SW 1271 (cell line): Measurements from ENCODE around the gene CALML4.
"Not testable (repeated sequence)": the region's sequence is repeated elsewhere in the genome, so short reads cannot be mapped to it uniquely, and the experiment has no call there.

Source experiments
- DNase-seq, 2 experiments: peaks; one replicate each; lab custom pipeline; 2025; lab: John Stamatoyannopoulos, UW

Gene CALML4

DNA sequence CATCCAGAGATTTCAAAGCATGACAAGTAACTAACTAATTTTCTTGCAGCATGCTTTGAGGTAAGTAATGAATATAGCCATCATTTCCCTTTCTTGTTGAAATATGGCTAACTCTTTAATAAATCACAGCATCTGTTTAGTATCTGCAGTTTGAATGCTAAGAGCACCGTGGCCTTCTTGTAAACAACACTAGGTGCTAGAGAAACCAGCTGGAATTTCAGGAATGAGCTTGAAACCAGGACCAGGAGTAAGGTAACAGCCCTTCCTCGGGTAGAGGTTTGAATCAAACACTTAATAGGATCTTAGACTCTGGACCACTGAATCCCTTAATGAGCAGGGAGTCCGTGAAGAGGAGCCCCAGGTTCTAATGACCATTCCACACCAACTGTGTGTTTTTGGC is 13.6 kb downstream of the CALML4 start:
- DNase-seq: no peak

DNA sequence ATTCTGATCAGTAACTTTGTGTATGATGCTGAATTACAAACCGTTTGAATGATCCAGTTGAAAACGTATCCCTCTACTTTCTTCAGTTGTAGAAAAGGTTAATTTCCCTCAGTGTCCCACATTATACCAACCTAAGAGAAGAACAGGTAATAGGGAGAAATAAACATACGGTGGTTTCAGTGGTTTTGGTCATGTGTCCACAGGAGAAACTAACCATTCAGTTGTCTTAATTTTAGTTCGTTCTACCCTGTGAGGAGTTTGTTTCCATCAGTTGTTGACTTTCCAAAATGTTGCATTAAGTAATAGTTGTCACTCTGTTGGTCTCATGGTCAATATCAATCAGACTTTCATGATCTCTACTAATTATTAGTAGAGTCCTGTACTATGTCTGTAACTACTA is 15.1 kb downstream of the CALML4 start:
- DNase-seq: no peak

DNA sequence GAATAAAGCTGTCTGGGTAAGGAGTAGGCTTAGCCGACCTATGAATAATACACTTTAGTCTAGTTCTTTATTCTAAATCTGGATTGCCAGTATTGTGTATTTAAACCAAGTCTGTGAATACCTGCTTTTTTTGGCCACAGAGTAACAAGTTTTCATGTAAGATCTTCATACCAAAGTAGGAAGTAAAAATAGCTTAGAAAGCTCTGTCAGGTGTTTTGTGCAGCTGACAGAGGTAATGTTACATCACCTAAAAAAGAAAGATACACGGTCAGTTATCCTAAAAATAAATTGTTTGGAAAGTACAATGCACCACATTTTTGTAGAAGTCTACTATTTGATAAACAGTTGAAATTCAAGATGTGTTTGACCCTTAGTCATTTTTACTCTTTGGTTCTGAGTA is 16.5 kb downstream of the CALML4 start:
- no peak for DNase-seq

DNA sequence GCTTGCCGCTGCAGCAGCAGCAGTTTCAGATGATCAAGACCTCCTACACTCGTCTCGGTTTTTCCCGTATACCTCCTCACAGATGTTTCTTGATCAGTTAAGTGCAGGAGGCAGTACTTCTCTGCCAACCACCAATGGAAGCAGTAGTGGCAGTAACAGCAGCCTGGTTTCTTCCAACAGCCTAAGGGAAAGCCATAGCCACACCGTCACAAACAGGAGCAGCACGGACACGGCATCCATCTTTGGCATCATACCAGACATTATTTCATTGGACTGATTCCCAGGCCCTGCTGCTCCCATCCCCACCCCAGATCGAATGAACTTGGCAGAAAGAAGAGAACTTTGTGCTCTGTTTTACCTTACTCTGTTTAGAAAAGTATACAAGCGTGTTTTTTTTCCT is 17.6 kb downstream of the CALML4 start:
- no peak for DNase-seq

DNA sequence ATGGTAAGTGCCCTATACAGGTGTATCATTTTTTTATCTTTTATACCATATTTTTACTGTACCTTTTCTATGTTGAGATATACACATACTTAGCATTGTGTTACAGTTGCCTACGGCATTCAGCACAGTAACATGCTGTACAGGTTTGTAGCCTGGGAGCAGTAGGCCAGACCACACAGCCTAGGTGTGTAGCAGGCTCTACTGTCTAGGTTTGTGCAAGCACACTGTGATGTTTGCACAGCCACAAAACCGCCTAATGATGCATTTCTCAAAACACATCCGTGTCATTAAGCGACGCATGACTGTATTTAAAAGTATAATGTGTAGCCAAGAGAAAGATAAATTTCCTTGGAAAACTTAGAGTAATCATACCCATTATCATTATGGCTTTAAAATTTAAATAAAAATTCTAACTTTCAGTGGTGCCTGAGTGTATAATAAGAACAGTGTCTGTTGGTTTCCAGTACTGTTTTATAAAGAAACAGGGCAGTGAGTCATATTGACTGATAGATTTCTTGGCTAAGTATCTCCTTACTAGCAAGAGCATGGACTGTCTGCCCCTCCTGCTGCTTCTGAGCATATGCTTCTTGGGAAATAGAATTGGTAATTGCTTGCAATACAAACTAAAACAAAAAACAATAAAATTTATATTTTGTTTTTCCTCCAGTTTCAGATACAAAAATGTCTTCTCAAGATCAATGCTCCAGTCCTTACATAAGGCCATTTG is 18.3 kb downstream of the CALML4 start:
- no peak for DNase-seq

DNA sequence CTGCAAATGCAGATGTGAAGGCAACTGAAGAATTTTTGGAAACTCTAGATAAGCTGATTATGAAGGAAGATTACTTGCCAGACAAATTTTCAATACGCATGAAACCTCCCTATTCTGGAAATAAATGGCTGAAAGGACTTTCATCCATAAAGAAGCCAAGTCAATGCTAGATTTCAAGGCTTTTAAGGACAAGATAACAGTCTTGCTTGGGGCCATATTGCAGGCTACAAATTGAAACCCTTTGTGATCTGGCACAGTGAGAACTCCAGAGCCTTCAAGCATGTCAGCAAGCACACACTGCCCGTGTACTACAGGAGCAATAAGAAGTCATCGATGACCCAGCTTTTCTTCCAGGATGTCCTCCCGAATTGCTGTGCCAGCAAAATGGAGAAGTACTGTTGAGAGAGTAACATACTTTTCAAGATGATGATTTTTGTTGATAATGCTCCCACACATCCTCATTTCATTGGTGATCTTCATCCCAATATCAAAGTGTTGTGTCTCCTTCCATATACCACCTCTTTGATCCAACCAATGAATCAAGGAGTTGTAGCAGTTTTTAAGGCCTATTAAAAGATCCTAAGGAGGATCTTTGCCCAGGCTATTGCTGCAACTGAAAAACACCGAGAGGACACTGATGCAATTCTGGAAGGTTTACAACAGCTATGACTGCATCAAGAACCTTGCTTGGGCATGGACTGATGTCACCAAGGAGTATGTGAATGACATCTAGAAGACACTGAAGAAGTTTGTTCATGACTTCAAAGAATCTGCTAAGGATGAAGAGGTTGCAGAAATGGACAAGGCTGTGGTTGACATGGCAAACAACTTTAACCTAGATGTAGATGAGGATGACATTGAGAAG is 20.3 kb downstream of the CALML4 start:
- DNase-seq: no peak

DNA sequence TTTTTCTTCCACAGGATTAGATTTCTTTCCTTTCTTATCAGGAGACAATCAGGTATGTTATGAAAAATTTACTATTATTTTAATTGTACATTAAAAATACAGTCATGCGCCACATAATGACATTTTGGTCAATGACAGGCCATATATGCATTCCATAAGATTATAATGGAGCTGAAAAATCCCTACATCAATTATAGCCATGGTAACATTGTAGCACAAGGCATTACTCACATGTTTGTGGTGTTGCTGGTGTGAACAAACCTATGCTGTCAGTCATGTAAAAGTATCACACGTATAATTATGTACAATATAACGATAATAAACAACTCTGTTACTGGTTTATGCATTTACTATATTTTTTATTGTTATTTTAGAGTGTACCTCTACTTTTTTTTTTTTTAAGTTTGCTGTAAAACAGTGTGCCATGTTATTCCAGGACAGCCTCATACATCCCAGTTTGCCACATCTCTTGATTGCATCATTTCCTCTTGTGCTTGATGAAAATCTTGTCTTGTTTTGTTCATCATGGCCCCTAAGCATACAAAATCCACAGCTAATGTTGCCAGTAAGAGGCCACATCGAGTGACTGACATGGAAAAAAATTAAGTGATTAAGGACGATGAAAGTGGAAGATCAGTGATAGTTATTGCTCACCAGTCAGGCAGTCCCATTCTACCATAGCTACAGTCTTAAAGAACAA is 21.4 kb downstream of the CALML4 start:
- no peak for DNase-seq

DNA sequence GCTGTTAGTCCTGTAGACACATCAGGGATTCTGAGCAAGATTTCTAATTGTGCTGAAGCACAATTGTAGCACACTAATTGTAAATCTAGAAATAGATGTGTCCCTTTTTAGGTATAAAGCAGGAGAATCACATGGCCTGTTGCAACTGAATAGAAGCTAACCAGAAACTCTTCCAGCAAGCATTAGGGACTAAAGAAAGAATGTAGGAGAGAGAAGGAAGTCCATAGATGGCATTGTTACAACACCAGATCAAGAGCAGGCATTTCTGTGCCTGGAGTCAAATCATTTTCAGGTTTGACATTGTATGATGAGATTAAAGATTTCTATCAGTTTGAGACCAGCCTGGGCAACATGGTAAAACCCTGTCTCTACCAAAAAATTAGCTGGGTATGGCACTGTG is 27.4 kb downstream of the CALML4 start:
- no peak for DNase-seq

DNA sequence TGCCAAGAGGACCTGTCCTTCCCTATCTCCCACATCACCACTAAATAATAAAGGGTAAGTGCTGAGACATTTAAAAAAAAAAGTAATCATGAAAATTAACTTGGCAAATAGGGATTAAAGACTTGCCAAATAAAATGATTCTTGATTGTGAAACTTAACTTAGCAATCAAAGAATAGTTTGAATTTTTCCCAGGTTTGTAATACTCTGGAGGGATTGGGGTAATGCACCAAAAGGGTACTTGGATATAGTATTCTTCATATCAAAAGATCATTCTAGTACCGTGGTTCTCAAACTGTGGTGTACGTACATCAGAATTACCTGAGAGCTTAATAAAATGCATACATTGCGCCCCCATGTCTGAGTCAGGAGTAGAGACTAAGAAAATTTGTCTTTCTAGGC is 28.5 kb downstream of the CALML4 start:
- no peak for DNase-seq

DNA sequence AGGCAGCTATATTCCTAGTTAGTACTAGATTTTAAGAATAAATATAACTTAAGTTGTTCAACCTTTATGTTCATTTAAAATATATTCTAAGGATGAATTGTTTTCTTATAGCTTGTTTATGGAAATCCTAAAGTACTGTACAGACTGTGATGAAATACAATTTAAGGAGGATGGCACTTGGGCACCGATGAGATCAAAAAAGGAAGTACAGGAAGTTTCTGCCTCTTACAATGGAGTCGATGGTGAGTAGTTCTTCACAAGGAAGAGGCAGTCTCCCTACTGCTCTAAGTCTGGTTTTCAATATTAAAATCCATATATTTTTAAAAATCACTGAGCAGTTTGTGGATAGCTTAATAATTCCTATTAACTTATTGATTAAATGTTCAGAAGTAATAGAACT is 29.6 kb downstream of the CALML4 start:
- DNase-seq: no peak

DNA sequence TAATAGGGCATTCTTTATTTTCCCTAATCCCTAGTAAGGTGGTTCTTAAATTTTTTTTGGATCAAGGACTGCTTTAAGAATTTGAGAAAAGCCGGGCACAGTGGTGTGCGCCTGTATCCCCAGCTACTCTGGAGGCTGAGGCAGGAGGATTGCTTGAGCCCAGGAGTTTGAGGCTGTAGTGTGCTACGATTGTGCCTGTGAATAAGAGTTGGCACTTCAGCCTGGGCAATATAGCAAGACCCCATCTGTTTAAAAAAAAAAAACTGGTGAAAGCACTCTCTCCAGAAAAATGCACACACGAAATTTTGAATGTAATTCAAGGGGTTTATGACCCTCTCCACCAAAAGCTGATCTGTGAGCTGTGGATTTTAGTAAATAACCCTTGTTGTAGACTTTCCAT is 32.0 kb downstream of the CALML4 start:
- no peak for DNase-seq

DNA sequence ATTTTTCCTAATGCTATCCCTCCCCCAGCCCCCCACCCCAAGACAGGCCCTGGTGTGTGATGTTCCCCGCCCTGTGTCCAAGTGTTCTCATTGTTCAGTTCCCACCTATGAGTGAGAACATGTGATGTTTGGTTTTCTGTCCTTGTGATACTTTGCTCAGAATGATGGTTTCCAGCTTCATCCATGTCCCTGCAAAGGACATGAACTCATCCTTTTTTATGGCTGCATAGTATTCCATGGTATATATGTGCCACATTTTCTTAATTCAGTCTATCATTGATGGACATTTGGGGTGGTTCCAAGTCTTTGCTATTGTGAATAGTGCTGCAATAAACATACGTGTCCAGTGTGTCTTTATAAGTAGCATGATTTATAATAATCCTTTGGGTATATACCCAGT is 33.1 kb downstream of the CALML4 start:
- not testable (repeated sequence) for DNase-seq

DNA sequence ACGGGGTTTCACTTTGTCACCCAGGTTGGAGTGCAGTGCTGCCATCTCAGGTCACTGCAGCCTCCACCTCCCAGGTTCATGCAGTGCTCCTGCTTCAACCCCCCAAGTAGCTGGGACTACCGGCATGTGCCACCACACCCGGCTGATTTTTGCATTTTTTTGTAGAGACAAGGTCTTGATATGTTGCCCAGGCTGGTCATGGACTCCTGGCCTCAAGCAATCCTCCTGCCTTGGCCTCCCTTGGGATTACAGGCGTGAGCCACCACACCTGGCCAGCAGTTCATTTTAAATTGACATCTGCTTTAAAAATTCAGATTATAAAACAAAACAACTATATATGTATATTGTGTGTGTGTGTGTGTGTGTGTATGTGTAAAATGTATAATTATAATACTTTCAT is 38.3 kb downstream of the CALML4 start:
- no peak for DNase-seq

DNA sequence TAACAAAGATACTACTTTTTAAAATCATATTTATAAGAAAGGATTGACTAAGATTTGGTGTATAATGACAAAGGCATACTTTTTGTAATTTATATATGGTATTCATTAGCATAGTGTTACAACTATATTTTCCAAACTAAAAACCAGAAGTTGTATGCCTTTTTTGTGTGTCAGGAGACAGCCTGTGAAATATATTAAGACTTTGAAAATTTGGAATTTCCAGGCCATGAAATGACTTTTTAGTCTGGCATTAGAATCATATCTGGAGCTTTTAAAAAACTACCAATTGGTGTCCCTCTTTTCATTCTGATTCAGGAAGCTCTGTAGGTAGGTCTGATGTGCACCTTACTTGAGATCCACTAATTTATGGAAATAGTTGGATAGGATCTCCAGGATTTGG is 41.9 kb downstream of the CALML4 start:
- no peak for DNase-seq

DNA sequence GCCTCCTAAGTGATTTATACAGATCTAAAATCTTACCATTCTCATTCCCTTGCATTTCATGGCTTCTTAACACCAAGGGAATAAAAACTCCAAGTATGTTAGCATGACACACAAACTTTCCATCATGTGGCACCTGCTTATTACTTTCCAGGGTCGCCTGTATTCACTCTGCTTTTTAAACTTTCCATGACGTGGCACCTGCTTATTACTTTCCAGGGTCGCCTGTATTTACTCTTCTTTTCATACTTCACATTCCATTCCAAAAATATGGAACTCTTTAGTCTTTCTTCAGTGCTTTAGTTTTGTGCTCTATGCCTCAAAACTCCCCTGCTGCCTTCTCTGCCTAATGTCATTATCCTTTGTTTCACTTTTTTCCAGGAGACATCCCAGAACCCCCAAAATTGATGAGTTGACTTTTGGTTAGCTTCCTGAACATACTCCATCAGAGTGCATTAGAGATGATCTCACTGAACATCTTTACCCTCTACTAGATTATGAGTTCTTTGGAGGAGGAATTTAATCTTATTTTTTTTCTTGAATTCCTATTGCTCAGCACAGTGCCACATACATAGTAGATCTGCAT is 47.0 kb downstream of the CALML4 start:
- DNase-seq: no peak

DNA sequence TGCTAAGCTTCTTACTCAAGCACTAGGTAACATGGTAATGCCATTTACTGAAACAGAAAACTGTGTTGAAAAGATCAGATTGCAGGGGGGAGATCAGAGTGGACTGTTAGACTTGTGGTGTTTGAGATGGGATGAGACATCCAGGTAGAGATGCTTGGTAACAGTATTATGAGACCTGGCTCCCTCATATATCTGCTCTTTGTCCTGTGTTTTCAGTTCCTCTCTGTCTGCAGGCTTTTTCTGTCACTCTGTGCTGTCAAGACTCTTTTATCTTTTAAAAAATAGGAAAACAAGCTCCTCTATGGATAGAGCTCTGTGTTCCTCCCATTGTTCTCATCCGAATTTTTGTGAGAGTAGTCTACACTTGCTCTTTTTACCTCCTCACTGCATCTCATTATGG is 48.1 kb downstream of the CALML4 start:
- no peak for DNase-seq

DNA sequence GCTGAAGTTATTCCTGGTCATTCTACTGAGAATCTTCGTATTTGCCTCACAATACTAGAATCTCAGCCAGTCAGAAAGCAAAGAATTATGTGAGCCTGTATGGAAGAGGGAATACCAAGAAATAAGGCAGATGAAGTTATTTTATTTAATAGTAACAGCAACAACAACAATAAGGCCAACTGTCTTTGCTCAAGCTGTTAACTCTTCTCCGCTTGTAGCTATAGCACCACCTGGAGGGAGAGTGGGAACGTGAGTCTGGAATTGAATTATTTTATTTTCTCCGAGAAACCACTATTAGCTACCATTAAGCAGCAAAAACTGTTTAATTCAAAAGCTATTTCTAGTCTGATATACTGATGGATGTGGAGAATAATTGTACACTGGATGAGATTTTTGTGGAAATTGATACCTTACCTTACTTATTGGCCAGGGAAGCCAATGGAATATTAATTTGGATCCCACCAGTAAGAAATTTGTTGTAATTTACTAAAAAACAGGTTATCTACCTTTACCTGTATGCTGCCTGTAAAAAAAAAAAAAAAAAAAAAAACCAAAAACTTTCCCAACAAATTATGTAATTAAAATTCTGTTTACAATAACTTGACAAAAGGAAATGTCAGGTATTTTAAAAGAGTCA is 50.1 kb downstream of the CALML4 start:
- peak in 1 of 2 experiments; percentile 46 for DNase-seq

DNA sequence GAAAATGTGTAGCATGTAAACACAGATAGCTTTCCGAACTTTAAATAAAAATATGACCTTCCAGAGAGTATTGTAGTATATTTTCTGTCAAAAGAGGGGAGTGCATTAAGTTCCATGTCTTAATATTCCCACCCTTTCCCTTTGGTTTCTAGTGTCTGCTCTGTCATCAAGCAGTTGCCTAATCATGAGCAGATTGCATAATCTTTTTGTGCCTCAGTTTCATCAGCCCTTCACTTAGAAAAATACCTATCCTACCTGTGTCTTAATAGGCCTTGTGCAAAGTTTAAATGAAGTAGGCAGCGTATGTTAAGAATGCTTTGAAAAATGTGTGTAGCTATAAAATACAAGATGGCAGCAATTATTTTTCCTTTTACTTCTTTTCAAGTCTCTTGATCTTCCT is 52.8 kb downstream of the CALML4 start:
- DNase-seq: no peak

DNA sequence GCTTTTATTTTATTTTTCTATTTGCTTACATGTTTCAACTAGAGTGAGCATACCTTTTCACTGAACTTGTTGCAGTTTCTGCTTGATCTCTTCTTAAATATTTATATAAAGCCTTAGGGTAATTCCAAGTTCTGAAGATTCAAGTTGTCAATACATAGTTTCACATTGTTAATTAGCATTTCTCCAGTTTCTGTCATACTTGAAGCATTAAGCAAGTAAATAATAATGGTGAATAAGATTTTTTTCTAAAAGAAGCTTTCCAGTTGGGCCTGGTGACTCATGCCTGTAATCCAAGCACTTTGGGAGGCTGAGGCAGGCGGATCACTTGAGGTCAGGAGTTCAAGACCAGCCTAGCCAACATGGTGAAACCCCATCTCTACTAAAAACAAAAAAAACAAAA is 53.9 kb downstream of the CALML4 start:
- DNase-seq: no peak

DNA sequence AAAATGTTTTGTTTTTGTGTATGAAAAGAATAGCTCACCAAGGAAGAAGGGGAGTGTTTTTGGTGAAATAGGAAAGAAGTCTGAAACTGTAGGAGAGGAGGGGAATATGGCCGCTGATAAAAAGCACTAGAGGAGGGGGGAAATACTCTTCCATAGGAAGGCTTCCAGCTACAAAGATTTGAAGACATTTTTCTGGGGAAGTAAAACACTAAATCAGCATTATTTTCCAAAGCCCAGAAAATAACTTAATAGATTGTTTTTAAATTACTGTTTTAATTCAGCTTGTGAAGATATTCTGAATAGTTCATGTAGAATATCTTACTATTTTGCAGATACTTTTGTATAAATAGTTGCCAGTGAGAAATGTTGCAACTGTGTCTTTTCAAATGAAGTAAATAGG is 54.9 kb downstream of the CALML4 start:
- DNase-seq: no peak

DNA sequence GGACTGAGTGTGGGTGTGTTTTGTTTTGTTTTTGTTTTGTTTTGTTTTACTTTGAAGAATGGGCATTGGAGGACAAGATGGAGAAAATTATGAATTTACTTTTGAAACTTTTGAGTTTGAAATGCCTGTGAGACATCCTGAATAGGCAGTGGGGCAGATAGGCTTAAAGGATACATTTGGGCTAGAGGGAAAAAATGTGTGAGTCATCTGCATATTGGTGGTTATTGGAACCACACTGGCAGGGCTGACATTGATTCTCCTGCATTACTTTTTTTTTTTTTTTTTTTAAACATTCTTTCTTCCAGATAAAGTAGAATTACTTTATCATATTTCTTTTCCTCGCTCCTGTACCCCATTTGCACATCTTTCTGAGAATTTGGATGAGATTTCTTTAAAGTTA is 56.1 kb downstream of the CALML4 start:
- DNase-seq: no peak

DNA sequence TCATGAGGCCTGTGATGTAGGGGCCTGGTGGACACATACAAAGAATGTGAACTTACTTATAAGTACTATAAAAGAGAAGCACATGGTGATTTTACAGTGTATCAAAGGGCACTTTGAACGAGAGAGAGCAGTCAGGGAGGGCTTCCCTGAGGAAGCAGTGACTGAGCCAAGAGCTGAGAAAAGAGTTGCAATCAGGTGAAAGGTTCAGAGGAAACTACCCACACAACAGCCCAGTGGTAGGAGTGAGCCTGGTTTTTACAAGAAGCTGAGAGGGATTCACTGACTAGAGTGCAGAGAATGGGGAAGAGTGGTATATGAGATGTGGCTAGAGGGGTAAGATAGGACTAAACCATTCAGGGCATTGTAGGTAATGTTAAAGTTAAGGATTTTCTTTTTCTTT is 57.1 kb downstream of the CALML4 start:
- no peak for DNase-seq
